Right lung (tissue), 10 donors: ENCODE measurements around the gene RING1. TPM values are rescaled to one million over a fixed set of nuclear protein-coding genes. Genes with fewer than 3 reads are reported as not detected.

Experiments used
- DNase-seq, 2 donors: peaks; one replicate each; pipeline ENCODE4 v3.0.0-alpha.2; 2013
- long read RNA-seq, 8 donors: transcript quantifications; one replicate each; lab custom pipeline, GENCODE V29; 2026
- polyA plus RNA-seq, 5 donors: library from polyadenylated mRNA; unstranded; fragments of 120-200 nt; gene quantifications; one replicate each; pipeline versions ENCODE4 v1.2.1 to v1.2.3, GENCODE V29; 2013; ENCODE audit warnings: inconsistent platforms in 1 of 5, low replicate concordance in 1 of 5; ENCODE audit not compliant: insufficient read length in 5 of 5, insufficient read depth in 1 of 5

Gene RING1
- 10 to 100 TPM; 46.9 to 70.0 (median 54.0) TPM for polyA plus RNA-seq
- long read RNA-seq, donor 1, transcript RING1-201 (7 exons, 1,752 nt), result major isoform, 32 of 75 reads
- long read RNA-seq, donor 1, partial matches to known transcripts, result 43 of 75 reads
- long read RNA-seq, donor 1, other reads (novel, unspliced or antisense), result 0 of 75 reads
- long read RNA-seq, donor 2, transcript RING1-201 (7 exons, 1,752 nt), result major isoform, 16 of 34 reads
- long read RNA-seq, donor 2, partial matches to known transcripts, result 18 of 34 reads
- long read RNA-seq, donor 2, other reads (novel, unspliced or antisense), result 0 of 34 reads
- long read RNA-seq, donor 3, transcript RING1-201 (7 exons, 1,752 nt), result major isoform, 9 of 30 reads
- long read RNA-seq, donor 3, partial matches to known transcripts, result 20 of 30 reads
- long read RNA-seq, donor 3, other reads (novel, unspliced or antisense), result 0 of 30 reads
- long read RNA-seq, donor 4, transcript RING1-201 (7 exons, 1,752 nt), result major isoform, 8 of 19 reads
- long read RNA-seq, donor 4, partial matches to known transcripts, result 11 of 19 reads
- long read RNA-seq, donor 4, other reads (novel, unspliced or antisense), result 0 of 19 reads
- long read RNA-seq, donor 5, transcript RING1-201 (7 exons, 1,752 nt), result major isoform, 22 of 34 reads
- long read RNA-seq, donor 5, partial matches to known transcripts, result 10 of 34 reads
- long read RNA-seq, donor 5, other reads (novel, unspliced or antisense), result 0 of 34 reads
- long read RNA-seq, donor 6, transcript RING1-201 (7 exons, 1,752 nt), result major isoform, 26 of 42 reads
- long read RNA-seq, donor 6, partial matches to known transcripts, result 16 of 42 reads
- long read RNA-seq, donor 6, other reads (novel, unspliced or antisense), result 0 of 42 reads
- long read RNA-seq, donor 7, transcript RING1-201 (7 exons, 1,752 nt), result major isoform, 19 of 27 reads
- long read RNA-seq, donor 7, partial matches to known transcripts, result 8 of 27 reads
- long read RNA-seq, donor 7, other reads (novel, unspliced or antisense), result 0 of 27 reads
- long read RNA-seq, donor 8, transcript RING1-201 (7 exons, 1,752 nt), result major isoform, 6 of 12 reads
- long read RNA-seq, donor 8, partial matches to known transcripts, result 5 of 12 reads
- long read RNA-seq, donor 8, other reads (novel, unspliced or antisense), result 0 of 12 reads

GRCh38 chr6:33208091-33208967 is at the start of gene RING1:
Gene RING1 (plus strand): TSS chr6:33208500. CDS start chr6:33208823, 323 bp downstream.
- DNase-seq, result peak; percentile 86 to 88

DNA sequence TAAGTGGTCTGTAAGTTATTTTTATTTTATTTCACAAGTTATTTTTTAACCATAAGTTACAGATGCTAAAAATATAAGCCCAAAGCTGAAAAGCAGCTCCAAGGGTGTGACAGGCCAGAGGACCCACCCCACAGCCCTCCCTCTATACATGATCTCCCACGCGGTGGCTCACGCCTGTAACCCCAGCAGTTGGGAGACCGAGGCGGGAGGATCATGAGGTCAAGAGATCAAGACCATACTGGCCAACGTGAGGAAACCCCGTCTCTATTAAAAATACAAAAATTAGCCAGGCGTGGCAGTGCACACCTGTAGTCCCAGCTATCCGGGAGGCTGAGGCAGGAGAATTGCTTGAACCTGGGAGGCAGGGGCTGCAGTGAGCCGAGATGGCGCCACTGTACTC is 48.2 kb upstream of the RING1 start:
- no peak for DNase-seq

- peak; percentile 33 to 65 for DNase-seq
Observed at GRCh38 chr6:33160728-33161344, 47.5 kb upstream of the RING1 start.

DNA sequence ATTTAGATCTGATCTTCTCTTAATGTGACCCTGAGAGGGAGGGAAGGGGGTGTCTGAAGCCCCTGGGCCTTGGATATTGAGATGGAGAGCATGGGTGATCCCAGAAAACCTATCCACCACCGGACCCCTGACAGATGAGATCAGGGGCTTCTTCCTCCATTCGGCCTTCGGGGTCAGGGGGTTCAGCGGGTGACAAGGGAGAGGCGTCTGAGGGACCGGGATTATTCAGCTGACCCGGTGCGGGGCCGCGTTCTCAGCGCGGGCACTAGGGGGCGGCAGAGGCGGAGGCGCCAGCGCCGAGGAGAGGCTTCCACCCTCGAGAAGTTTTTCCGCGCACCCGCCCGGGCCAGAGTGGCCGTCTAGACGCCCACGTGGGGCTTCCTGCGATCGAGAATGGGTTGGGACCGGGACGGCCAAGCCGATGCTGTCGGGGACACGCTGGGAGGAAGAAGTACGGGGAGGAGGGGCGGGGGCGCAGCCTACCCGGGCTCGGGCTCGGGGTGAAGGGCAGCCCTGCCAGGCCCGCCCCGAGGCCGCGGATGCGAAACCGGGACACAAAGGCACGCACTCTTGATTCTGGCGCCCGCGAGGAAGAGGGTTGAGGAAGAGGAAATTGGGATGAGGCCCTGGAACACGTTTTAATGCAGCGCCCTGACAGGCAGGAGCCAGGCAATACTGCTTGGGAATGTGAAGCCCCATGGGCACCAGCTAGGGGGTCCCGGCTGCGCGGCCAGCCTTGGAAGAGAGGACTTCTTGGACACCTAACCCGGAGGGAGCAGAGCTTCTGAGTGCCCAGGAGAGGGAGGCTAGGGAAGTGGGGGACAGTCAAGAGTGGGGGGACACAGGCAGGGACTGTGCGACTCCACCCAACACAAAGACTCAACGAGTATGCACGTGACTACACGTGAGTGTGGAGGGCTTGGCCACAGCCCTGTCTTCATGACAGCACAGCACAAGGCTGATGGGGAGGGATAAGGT is 46.7 kb upstream of the RING1 start:
- peak; percentile 51 to 57 for DNase-seq

DNA sequence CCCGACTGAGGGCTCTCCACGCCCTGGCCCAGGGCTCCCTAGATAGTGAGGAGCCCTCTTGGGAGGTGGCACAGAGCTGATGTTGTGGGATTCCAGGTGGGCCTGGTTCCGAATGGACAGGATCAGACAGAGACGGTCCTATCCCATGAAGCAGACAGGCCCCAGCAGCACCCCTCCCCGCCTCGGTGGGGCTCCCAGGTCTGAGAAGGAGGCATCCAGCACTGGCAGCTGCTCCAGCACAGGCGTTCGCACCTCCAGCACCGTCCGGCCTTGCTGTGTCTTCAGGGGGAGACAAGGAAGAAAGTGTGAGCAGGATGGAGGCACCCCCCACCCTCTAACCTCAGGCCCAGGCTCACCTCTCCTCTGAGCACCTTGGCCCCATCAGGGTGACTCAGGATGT is 44.8 kb upstream of the RING1 start:
- DNase-seq, result no peak

- DNase-seq, result no peak
Observed at GRCh38 chr6:33164176-33164575, 44.1 kb upstream of the RING1 start.

GRCh38 chr6:33164665-33165373 is 43.5 kb upstream of the RING1 start:
- DNase-seq, result no peak

GRCh38 chr6:33165581-33166258 is 42.6 kb upstream of the RING1 start:
- no peak for DNase-seq

DNA sequence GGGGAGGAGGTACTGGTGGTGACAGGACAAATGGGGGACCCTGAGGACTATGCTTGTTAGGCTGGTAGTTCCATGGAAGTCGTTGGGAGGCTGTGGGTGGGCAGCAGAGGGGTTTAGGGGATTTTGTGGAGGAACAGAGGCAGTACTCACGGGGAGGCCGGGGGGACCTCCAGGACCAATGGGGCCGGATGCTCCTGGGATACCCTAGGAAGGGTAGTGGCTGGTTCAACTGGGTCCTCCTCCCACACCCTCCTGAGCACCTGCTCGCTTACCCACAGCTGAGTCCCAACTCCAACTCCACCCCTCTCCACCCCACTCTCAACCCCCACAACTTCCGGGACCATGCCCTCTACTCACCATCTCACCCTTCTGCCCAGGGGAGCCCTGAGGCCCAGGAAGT is 41.9 kb upstream of the RING1 start:
- no peak for DNase-seq

DNA sequence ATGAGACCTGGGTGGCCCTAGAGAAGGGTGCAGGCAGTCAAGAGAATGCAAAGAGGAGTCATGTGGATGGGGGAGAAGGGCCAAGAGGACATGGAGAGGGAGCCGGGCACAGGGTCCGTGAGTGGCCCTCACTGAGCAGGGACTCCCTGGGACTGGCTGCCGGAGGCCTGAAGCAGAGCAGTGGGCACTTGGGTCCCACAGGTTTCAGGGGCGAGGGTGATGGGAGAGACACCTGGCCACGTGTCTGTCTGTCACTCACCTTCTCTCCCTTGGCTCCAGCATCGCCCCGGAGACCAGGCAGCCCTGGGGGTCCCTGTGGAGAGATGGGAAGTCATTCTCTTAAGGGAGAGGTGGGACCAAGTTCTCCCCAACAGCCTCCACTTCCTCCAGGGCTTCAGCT is 41.5 kb upstream of the RING1 start:
- DNase-seq, result no peak

- DNase-seq, result no peak
Observed at GRCh38 chr6:33167374-33168283, 40.7 kb upstream of the RING1 start.

DNA sequence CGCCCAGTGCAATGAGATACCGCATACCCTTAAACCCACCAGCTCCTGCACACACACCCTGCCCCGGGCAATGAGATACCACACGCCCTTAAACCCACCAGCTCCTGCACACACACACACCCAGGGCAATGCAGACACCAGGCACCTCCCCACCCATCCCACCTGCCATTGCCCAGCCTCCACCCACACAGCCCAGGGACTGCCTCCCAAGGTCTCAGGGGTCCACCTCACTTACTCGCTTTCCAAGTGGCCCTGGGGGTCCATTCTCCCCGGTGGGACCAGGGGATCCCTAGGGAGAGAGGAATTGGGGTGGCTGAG is 40.1 kb upstream of the RING1 start:
- DNase-seq, result no peak

DNA sequence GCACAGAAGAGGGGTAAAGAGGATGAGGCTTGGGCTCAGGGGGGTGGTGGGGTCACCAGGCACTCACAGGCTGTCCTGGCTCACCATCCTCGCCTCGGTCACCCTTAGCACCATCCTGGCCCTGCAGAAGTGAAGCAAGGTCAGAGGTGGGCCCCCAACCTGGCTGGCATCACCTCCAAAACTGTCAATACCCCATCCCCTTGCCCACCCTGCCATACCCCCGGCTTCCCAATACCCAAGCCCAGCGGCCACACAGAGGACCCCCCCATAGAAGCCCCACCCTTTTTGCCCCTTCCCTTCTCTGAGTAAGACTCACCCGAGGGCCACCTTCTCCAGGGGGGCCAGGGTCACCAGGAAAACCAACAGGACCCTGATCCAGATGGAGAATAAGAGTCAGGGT is 39.7 kb upstream of the RING1 start:
- DNase-seq, result no peak

- no peak for DNase-seq
Observed at GRCh38 chr6:33169291-33170175, 38.8 kb upstream of the RING1 start.

DNA sequence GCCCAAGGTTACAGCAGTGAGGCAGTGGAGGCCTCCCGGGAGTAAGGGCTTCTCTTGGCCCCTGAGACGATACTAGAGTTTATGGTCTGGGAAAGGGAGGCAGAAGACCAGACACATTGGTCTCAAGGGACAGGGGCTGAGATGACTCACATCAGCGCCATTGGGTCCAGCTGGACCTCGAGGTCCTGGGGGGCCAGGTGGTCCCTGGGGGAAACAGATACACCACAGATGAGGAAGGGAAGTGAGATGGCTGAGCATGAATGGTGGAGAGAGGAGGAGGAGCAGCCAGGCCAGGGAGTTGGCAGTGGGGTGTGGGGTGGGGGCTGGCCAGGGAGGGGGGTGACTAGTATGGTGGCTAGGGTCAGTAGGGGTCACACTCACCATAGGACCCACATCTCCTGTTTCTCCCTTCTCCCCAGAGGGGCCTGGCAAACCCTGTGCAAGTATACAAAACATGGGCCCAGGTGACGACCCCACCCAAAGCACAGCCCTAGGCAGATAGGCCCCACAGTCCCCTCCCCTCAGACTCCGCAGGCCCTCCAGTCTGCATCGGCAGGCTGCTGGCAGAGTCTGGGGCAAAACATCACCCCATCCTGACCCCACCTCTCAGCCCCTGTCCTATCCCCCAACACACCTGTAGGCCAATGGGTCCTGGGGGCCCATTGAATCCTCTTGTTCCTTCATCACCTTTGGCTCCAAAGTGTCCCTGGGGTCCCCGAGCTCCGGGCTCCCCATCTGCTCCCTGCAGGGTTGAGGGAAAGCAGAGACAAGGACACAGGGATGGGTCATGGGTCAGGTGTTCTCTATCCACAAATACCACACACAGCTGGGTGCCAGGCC is 37.9 kb upstream of the RING1 start:
- no peak for DNase-seq
